ENCODE measurements around the gene GOPC.

GOPC gene

GRCh38 chr6:117629119-117629660 is 26.9 kb upstream of the GOPC start:
- DNase-seq, result no peak
- TF ChIP-seq EZH2 (optimal IDR thresholded peaks at IDR 0.05; ENCODE audit: low read depth, low read length) (no peak), CTCF (IDR thresholded peaks at IDR 0.05; ENCODE audit: low read length) (no peak), EZH2phosphoT487 (IDR thresholded peaks at IDR 0.05; ENCODE audit: low read length) (no peak)
- no peak overlapping the region for H3K4me3 ChIP-seq (ENCODE audit: low read length)

DNA sequence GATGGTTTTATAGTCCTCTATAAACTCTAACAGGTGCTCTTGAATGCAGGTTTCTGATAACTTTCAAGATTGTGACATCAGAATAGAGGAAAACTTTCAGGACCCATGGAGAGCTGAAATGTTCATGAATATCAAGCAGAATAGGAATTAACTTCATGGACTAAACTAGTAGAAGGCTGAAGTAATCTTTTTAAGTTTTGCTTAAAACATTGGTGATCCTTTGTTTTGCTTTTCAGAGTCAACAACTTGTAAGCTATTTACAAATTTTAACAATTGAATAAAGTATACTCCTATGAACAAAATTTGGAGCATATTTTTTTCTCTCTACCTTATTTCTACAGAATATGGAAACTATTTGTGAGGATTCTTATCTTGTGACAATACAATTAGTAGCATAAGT is 25.2 kb upstream of the GOPC start:
- no peak for DNase-seq
- no peak overlapping the region for H3K9ac ChIP-seq (ENCODE audit: low read length)
- no peaks in the 10 kb centered on the region for H3K27me3 ChIP-seq (replicated peaks; ENCODE audit: insufficient read depth, low read length)
- H2AFZ ChIP-seq (ENCODE audit: low read length), result no peak overlapping the region
- no peaks in the 10 kb centered on the region for H3K4me1 ChIP-seq (ENCODE audit: low read length)
- H3F3A ChIP-seq (ENCODE audit: insufficient read depth, low read length), result no peaks in the 10 kb centered on the region
- H3K36me3 ChIP-seq (replicated peaks; ENCODE audit: insufficient read depth, low read length), result no peaks in the 10 kb centered on the region
- no peaks in the 10 kb centered on the region for H3K9me3 ChIP-seq (replicated peaks; ENCODE audit: insufficient read depth, low read length)
- no peak overlapping the region for H3K4me3 ChIP-seq (ENCODE audit: low read length)
- H3K27ac ChIP-seq (ENCODE audit: low read length), result no peak overlapping the region
- H3K9me2 ChIP-seq (replicated peaks; ENCODE audit: insufficient read depth, low read length), result no peaks in the 10 kb centered on the region
- no peak overlapping the region for H3K4me2 ChIP-seq (ENCODE audit: low read depth, low read length)
- no peaks in the 10 kb centered on the region for H3K79me2 ChIP-seq (ENCODE audit: low read length)
- TF ChIP-seq CTCF (IDR thresholded peaks at IDR 0.05; ENCODE audit: low read length) (no peak), EZH2 (optimal IDR thresholded peaks at IDR 0.05; ENCODE audit: low read depth, low read length) (no peak), EZH2phosphoT487 (IDR thresholded peaks at IDR 0.05; ENCODE audit: low read length) (no peak)
- H4K20me1 ChIP-seq (ENCODE audit: insufficient read depth, low read length), result no peaks in the 10 kb centered on the region

More at GRCh38 chr6:117629119-117629660, 26.9 kb upstream of the GOPC start:
- no peaks in the 10 kb centered on the region for H3K9me2 ChIP-seq (replicated peaks; ENCODE audit: insufficient read depth, low read length)
- H2AFZ ChIP-seq (ENCODE audit: low read length), result no peak overlapping the region
- H3F3A ChIP-seq (ENCODE audit: insufficient read depth, low read length), result no peaks in the 10 kb centered on the region
- no peak overlapping the region for H3K27ac ChIP-seq (ENCODE audit: low read length)
- H3K9me3 ChIP-seq (replicated peaks; ENCODE audit: insufficient read depth, low read length), result no peaks in the 10 kb centered on the region
- no peaks in the 10 kb centered on the region for H4K20me1 ChIP-seq (ENCODE audit: insufficient read depth, low read length)
- H3K36me3 ChIP-seq (replicated peaks; ENCODE audit: insufficient read depth, low read length), result no peaks in the 10 kb centered on the region
- no peaks in the 10 kb centered on the region for H3K4me1 ChIP-seq (ENCODE audit: low read length)
- H3K4me2 ChIP-seq (ENCODE audit: low read depth, low read length), result no peak overlapping the region
- no peak overlapping the region for H3K9ac ChIP-seq (ENCODE audit: low read length)
- H3K79me2 ChIP-seq (ENCODE audit: low read length), result no peaks in the 10 kb centered on the region
- no peaks in the 10 kb centered on the region for H3K27me3 ChIP-seq (replicated peaks; ENCODE audit: insufficient read depth, low read length)

DNA sequence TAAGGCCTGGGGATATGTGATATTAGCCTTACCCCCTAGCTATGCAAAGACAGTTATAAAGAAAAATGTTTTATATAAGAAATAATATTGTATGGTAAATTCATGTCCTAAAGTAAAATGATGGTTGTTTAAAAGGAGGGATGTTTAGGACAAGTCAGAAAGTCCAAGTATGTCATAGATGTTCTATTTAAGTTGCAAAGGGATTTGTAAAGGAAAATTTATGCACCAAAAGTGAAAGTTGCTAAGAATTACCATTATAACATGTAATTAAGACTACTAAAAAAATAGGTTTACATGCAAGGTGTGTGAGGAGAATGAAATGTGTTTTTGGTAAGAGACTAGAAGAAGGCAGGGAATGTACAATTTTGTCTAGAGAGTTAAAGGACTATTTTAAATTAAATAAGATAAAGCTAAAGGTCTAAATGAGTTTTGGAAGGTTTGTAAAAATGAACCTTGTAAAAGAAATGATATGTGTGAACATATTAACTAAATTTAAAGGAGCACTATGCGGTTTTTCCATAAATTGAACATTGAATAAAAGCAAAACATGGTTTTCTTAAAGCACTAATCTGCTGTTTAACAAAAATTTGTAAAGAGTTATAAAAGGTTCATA is 22.7 kb upstream of the GOPC start:
- H3K79me2 ChIP-seq (ENCODE audit: low read length), result no peaks in the 10 kb centered on the region
- no peak overlapping the region for H2AFZ ChIP-seq (ENCODE audit: low read length)
- no peaks in the 10 kb centered on the region for H4K20me1 ChIP-seq (ENCODE audit: insufficient read depth, low read length)
- no peak for DNase-seq
- no peak overlapping the region for H3K9ac ChIP-seq (ENCODE audit: low read length)
- no peaks in the 10 kb centered on the region for H3K9me3 ChIP-seq (replicated peaks; ENCODE audit: insufficient read depth, low read length)
- no peaks in the 10 kb centered on the region for H3F3A ChIP-seq (ENCODE audit: insufficient read depth, low read length)
- no peaks in the 10 kb centered on the region for H3K9me2 ChIP-seq (replicated peaks; ENCODE audit: insufficient read depth, low read length)
- no peaks in the 10 kb centered on the region for H3K27me3 ChIP-seq (replicated peaks; ENCODE audit: insufficient read depth, low read length)
- H3K36me3 ChIP-seq (replicated peaks; ENCODE audit: insufficient read depth, low read length), result no peaks in the 10 kb centered on the region
- H3K4me1 ChIP-seq (ENCODE audit: low read length), result no peaks in the 10 kb centered on the region
- H3K4me3 ChIP-seq (ENCODE audit: low read length), result no peak overlapping the region
- H3K4me2 ChIP-seq (ENCODE audit: low read depth, low read length), result no peak overlapping the region
- TF ChIP-seq EZH2 (optimal IDR thresholded peaks at IDR 0.05; ENCODE audit: low read depth, low read length), result no peak
- H3K27ac ChIP-seq (ENCODE audit: low read length), result no peak overlapping the region

DNA sequence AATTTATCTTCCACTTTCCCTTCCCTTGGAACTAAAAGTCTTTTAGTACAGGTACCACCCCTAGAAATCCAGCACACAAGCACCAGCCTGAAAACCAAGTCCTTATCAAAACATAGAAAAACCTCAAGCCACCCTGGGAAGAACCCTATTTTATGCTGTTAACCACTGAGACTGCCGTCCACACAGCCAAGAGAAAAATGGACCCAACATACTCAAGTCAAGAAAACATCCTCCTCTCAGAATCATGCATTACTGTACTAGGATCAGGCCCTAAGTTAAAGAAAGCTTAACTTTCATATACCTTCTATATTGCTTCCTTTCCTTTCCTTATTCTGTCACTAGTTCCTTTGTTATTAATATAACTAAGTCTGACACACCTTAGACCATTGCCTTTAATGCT is 16.9 kb upstream of the GOPC start:
- H3K9me2 ChIP-seq (replicated peaks; ENCODE audit: insufficient read depth, low read length), result no peaks in the 10 kb centered on the region
- TF ChIP-seq EZH2 (optimal IDR thresholded peaks at IDR 0.05; ENCODE audit: low read depth, low read length), result no peak
- no peak for TF ChIP-seq CTCF (IDR thresholded peaks at IDR 0.05; ENCODE audit: low read length)
- TF ChIP-seq EZH2phosphoT487 (IDR thresholded peaks at IDR 0.05; ENCODE audit: low read length), result no peak
- no peaks in the 10 kb centered on the region for H3K36me3 ChIP-seq (replicated peaks; ENCODE audit: insufficient read depth, low read length)
- H3K27me3 ChIP-seq (replicated peaks; ENCODE audit: insufficient read depth, low read length), result no peaks in the 10 kb centered on the region
- H3F3A ChIP-seq (ENCODE audit: insufficient read depth, low read length), result no peaks in the 10 kb centered on the region
- no peak overlapping the region for H3K9ac ChIP-seq (ENCODE audit: low read length)
- H3K9me3 ChIP-seq (replicated peaks; ENCODE audit: insufficient read depth, low read length), result no peaks in the 10 kb centered on the region
- no peak for DNase-seq
- H3K79me2 ChIP-seq (ENCODE audit: low read length), result no peaks in the 10 kb centered on the region
- no peak overlapping the region for H3K27ac ChIP-seq (ENCODE audit: low read length)
- H4K20me1 ChIP-seq (ENCODE audit: insufficient read depth, low read length), result no peaks in the 10 kb centered on the region
- no peak overlapping the region for H2AFZ ChIP-seq (ENCODE audit: low read length)
- no peak overlapping the region for H3K4me2 ChIP-seq (ENCODE audit: low read depth, low read length)
- H3K4me3 ChIP-seq (ENCODE audit: low read length), result no peak overlapping the region
- H3K4me1 ChIP-seq (ENCODE audit: low read length), result no peaks in the 10 kb centered on the region

Measured in MM.1S (cell line).